NCI-H1436 treated with DMSO at 0.1 percent for 48 hours (cell line): ENCODE results near the gene UBE2G2.

Experiments
- DNase-seq: peaks from one replicate; lab custom pipeline; 2025; lab: John Stamatoyannopoulos, UW

Gene UBE2G2

DNA sequence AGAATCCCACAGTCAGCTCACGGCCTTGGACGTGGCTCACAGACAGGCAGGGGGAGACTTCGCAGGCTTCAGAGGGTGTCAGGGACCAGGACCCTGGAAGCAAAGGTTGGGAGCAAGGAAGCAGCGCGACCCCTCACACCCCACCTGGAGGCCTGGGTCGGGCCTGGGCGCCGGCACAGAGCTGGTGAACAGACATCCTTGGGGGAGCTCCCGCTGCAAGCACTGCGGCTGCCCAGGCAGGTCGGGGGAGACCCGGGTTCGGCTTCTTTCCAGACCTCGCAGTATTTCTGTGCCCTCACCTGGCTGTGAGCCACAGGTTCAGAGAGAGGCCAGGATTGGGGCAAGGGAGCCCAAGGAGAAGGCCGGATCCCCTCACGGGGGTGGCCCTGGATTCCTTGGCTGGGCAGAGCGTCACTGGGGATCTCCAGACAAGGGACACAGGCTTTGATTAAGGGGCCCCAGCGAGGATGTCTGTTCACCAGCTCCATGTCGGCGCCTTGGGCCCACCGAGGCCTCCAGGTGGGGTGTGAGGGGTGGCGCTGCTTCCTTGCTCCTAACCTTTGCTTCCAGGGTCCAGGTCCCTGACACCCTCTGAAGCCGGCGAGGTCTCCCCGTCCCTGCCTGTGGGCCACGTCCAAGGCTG, 52.4 kb downstream of the UBE2G2 start:
- no peak for DNase-seq

GRCh38 chr21:44748621-44749020, 53.0 kb downstream of the UBE2G2 start:
- DNase-seq, result no peak

DNA sequence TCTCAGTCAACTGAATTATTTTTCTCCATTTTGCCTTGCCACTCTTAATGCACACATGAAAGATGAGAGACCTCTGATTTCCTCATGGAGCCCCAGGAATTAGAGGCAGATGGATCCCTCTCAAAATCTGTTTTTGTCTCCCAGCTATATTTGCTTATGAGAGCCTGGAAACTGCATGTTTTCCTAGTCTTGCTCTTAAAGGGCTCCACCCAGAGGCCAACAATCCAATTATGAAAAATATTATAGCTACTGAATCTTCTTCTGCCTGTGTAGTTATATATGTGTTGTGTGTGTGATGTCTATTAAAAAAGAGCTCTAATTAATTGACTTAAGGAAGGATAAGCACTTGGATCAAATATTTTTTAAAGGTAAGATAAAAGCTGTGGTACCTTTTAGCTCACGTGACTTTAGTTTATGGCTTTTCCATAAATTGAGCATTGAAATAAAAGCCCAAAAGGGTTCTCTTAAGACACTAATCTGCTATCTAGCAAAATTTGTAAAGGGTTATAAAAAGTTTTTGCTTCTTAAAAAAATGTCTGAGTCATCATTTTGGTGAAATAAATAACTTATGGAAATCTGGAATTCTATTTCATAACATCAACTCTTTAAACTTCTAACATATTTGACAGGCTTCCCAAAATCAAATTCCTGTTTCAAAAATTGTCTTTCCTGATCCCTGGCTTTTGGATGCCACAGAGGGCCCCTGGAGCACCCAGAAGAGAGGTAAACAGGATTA, 59.0 kb downstream of the UBE2G2 start:
- peak; percentile 50 for DNase-seq

DNA sequence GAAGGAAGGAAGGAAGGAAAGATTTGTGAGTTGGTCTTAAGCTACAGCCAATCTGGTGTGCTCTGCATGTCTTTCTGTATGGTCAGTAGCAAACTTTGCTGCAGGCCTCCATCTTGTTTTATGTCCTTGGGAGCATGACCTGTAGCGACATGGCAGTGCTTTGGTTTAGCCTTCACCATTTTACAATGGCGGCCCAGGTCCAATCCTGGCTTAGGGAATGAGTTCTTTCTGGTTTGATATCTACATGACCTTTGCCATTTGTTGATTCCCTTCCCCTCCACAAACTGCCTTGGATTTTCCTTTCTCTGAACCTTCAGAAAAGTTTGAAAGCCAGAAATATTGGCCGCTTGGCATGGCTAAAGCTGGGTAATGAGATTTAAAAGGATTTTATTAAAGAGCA, 59.7 kb downstream of the UBE2G2 start:
- no peak for DNase-seq

GRCh38 chr21:44740742-44741141, 60.9 kb downstream of the UBE2G2 start:
- no peak for DNase-seq

DNA sequence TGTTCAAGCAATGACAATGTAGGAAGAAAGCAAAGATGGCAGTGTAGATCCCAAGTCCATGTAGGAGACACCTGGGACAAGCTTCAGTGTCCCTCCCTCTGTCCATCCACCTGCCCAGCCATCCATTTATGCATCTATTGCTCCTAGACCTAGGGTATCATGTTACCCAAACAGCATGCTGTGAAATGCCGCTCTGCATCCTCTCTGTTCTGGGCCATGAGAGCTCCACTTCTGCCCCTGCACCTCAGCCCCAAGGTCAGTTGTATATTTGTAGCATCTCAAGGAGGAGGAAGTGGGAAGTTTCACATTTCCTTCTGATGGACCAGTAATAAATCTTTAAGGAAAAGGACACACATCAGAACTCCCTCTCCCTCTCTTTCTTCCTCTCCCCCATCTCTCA, 62.3 kb downstream of the UBE2G2 start:
- no peak for DNase-seq

DNA sequence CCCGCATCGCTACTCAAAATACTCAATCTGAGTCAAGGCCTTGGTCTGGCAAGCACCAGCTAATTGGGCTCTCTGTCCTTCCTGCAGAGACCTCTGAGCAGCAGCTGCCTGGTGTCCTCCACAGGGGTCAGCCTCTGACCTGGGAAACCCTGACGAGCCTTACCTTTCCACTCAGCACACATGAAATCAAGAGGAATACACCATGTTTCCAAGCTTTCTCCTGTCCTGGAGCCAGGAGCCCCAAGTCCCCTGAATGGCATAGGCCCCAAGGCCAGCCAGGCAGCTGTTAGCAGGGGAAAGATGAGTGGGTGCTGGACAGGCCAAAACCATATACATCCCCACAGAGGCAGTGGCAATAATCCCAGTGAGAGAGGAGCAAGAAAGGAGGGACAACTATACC, 63.0 kb downstream of the UBE2G2 start:
- DNase-seq, result no peak

GRCh38 chr21:44737706-44738354, 63.8 kb downstream of the UBE2G2 start:
- no peak for DNase-seq

DNA sequence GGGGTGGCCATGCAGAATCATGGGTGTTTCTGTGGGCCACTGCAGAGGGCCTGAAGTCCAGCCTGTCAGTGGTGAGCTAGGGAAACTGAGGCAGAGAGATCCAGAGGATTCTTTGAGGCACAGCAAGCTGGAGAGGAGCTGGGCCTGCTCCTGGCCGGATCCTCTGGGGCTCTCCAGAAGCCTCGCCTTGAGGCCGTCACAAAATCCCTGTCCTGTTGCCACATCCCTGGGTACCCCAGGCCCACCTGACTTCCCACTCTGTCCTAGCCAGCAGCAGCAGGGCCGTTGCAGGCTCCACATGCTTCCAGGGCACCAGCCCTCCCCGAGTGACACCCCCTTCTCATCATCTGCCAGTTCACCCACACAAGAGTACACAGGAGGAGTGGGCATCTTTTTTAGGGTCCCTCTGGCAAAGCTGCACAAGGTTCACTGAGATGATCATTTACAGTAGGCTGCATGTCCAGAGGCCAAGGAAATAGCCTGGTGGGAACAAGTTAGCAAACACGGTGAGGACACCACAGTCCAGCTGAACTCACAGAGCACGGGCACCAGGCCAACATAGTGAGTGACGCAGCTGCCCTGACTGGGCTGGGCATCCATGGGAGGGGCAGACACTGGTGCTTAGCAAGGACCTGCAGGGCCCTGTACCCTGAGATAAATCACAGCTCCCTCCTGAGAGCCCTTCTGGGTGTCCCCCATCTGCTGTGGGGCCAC, 65.2 kb downstream of the UBE2G2 start:
- peak; percentile 14 for DNase-seq

DNA sequence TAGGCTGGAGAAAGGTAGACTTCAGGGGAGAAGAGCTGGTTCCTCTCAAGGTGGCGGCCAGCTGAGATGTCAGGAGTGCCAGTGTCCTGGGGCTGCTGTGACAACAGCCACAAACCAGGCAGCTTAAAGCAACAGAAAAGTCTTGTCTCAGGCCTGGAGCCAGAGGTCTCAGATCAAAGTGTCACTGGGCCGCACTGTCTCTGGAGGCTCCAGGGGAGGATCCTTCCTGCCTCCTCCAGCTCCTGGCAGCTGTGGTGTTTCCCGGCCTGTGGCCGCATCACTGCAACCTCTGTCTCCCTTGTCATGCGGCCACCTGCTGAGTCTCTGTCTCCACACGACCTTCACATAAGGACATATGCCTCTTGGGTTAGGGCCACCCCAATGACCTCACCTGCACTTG, 65.8 kb downstream of the UBE2G2 start:
- DNase-seq, result no peak

DNA sequence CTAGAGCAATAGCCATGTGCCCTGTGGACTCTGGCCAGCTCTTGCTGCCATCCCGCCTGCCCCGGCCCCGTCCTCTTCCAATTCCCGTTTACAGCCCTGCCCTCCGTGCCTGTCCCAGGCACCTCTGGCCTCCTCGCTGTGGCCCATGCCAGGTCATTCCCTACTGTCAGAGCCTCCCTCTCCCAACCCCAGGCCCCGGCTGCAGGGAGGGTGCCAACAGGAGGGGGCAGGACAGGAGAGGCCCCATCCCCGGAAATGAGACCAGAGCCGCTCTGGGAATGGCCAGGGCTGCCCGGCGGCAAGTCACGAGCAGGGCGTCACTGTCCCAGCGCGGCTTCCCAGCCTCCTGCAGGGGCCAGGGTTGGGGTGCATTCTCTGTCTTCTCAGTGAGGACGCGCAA, 66.8 kb downstream of the UBE2G2 start:
- no peak for DNase-seq

DNA sequence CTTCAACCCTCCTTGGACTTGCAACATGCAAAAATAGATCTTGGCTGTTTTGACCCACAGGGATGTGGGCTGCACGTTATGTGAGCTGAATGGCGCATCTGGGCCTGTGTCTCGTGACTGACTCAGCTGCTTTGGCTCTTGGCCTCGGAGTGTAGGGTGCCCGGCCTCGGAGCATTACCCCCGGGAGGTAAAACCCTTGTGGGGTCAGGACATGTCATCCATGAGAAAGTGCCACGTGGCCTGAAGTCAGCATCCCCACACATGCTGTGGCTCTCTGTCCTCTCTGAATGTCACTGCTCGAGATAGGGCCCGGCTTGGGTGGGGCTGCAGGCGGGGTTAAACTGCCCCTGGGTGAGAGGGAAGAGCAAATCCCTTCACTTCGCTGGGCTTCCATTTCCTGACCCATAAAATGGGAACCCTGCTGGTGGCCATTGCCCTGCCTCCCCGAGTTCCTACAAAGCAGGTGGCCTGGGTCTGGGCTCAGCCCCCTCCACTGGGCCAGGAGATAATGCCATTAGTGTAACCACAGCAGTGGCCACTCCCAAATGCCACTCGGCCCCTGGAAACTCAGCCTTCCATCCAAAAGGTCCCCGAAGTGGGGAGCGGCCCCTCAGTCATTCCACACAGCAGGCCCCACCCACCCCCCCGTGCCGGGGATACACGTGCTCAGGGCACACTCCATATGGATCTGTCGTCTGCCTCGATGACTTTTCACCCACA, 67.4 kb downstream of the UBE2G2 start:
- no peak for DNase-seq

DNA sequence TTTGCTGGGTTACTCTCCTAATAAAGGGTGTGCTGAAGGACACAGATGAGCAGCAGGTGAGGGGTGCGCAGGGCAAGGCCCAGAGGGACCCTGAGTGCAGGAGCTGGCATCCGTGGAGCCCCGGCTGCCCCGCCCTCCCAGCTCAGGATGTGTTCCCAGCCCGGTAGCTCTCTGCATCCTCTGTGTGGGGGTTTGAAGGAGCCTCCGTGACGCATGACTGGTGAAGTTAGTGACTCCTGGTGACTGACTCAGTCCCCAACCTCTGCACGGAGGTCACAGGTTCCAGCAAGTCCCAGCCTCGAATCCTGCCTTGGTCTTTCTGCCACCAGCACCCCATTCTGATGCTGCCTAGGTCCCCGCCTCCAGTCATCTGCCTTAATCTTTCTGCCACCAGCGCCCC, 68.7 kb downstream of the UBE2G2 start:
- DNase-seq, result no peak

DNA sequence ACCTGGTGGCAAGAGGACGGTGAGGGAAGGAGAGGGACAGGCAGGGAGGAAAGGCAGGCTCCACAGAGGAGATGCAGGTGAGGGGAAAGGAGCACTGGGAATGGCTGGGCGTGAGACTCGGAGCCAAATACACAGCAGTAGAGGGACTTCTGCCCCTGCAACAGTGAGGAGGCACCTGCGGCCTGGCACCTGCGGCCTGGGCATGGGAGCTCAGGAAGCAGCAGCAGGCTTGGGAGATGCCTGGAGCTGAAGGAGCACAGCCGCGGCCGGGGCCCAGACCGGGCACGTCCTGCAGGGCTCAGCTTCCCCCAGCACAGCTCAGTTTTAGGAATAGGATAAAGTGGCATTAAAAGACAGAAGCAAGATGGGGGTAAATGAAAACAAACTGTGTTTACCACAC, 69.4 kb downstream of the UBE2G2 start:
- no peak for DNase-seq

- DNase-seq, result no peak
Measured at GRCh38 chr21:44730951-44731579, 70.6 kb downstream of the UBE2G2 start.

DNA sequence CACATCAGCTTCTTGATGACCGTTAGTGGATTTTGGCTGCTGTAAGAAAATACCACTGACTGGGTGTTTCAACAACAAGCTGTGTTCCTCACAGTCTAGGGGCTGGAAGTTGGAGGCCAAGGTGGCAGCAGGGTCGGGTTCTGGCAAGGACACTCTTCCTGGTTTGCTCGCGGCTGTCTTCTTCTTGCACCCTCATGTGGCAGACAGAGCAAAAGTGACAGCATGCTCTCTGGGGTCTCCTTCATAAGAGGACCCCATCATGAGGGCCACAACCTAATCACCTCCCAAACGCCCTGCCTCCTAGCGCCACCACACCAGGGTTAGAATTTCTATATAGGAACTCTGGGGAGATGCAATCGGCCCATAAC, 71.6 kb downstream of the UBE2G2 start:
- no peak for DNase-seq

GRCh38 chr21:44729336-44730027, 72.1 kb downstream of the UBE2G2 start:
- DNase-seq, result no peak

GRCh38 chr21:44728716-44729115, 72.9 kb downstream of the UBE2G2 start:
- no peak for DNase-seq

GRCh38 chr21:44727757-44728156, 73.9 kb downstream of the UBE2G2 start:
- DNase-seq, result no peak

- DNase-seq, result no peak
Measured at GRCh38 chr21:44727321-44727720, 74.3 kb downstream of the UBE2G2 start.

- DNase-seq, result no peak
Measured at GRCh38 chr21:44726826-44727225, 74.8 kb downstream of the UBE2G2 start.
